SU-DHL-6 (cell line): ENCODE results near the gene BTN3A1.

Experiments
- CTCF ChIP-seq: fragments of 200-600 bp; sonication (generic); IDR thresholded peaks from one replicate; pipeline ENCODE4 v1.5.1; 2017; ENCODE audit warnings: antibody characterized with exemption, mild to moderate bottlenecking, low read length, moderate library complexity; ENCODE audit not compliant: insufficient read depth, poor library complexity, severe bottlenecking
- EZH2phosphoT487 ChIP-seq: fragments of 200-600 bp; sonication (generic), shearing (Covaris generic); conservative IDR thresholded peaks from 2 replicates; pipeline ENCODE4 v1.6.1; 2018; ENCODE audit warnings: mild to moderate bottlenecking, antibody characterized with exemption, low read length, moderate library complexity, mixed read lengths

- TF ChIP-seq CTCF: no peak
- TF ChIP-seq EZH2phosphoT487: no peak
These were observed 40.5 kb upstream of the BTN3A1 start for GRCh38 chr6:26361544-26361943.
